Measurements from ENCODE around the gene IRGC. TPM values are rescaled to one million over a fixed set of nuclear protein-coding genes. Genes with fewer than 3 reads are reported as not detected.

The IRGC gene
- total RNA-seq, 1 experiment from 2014 or later: not detected

GRCh38 chr19:43688059-43688701 is 27.7 kb upstream of the IRGC start:
- H2BK120ac ChIP-seq (ENCODE audit: low read depth, low read length, poor library complexity, severe bottlenecking): no peak overlapping the region
- H2AK5ac ChIP-seq (ENCODE audit: insufficient read length, low read length): no peak overlapping the region
- H4K91ac ChIP-seq (ENCODE audit: insufficient read length, low read depth, low read length): no peak overlapping the region
- TF ChIP-seq CTCF (conservative IDR thresholded peaks at IDR 0.05): no peak
- H3K4me3 Mint-ChIP-seq: no peak overlapping the region
- no peak overlapping the region for H2BK20ac ChIP-seq (ENCODE audit: low read depth, low read length, poor library complexity, severe bottlenecking)
- H3K4me1 Mint-ChIP-seq: peaks cover 13 to 24% of the 10 kb centered on the region in 2 experiments
- no peak overlapping the region for H3K4me2 ChIP-seq (ENCODE audit: insufficient read depth, insufficient read length, low read length)
- no peak overlapping the region for H3K4ac ChIP-seq (ENCODE audit: low read depth, low read length)
- no peaks in the 10 kb centered on the region for H3K9me3 ChIP-seq (ENCODE audit: control insufficient read depth, low read depth, low read length)
- no peak overlapping the region for H2BK12ac ChIP-seq (ENCODE audit: insufficient read length, low read depth, low read length)
- no peaks in the 10 kb centered on the region for H3K79me1 ChIP-seq (ENCODE audit: insufficient read depth, low read depth, low read length, poor library complexity, severe bottlenecking)
- no peak overlapping the region for H2BK5ac ChIP-seq (ENCODE audit: insufficient read length, low read length)
- peaks cover 7% of the 10 kb centered on the region for H3K27me3 Mint-ChIP-seq (ENCODE audit: low read depth)
- H4K20me1 ChIP-seq (ENCODE audit: control insufficient read depth, insufficient read depth, insufficient read length): no peaks in the 10 kb centered on the region
- H2BK15ac ChIP-seq (ENCODE audit: low read depth, low read length): no peak overlapping the region
- H2AFZ ChIP-seq (ENCODE audit: low read length): no peak overlapping the region
- no peak overlapping the region for H4K8ac ChIP-seq (replicated peaks; ENCODE audit: insufficient read length, low read depth, low read length)
- H3K9ac ChIP-seq (ENCODE audit: extremely low read depth, insufficient read length, low read length): no peak overlapping the region
- H3K9me3 Mint-ChIP-seq: peaks cover 6 to 21% of the 10 kb centered on the region in 2 experiments; a peak in 4 of 5 replicates
- H4K5ac ChIP-seq (ENCODE audit: insufficient read length, low read depth, low read length): no peak overlapping the region
- no peak overlapping the region for H3K14ac ChIP-seq (ENCODE audit: insufficient read depth, low read length)
- no peak for DNase-seq
- no peak overlapping the region for H3K56ac ChIP-seq (ENCODE audit: insufficient read length, low read depth, low read length)
- no peaks in the 10 kb centered on the region for H3K23me2 ChIP-seq (ENCODE audit: insufficient read length, low read depth, low read length, poor library complexity, severe bottlenecking)
- peaks cover 0 to 2% (median 0%) of the 10 kb centered on the region in 3 experiments; a peak in 1 of 7 replicates for H3K36me3 Mint-ChIP-seq (ENCODE audit: insufficient read depth in 1 of 3, low read depth in 3 of 3)
- no peak overlapping the region for H3K18ac ChIP-seq (ENCODE audit: insufficient read length, low read depth, low read length)
- H3K27ac ChIP-seq (ENCODE audit: insufficient read length, low read depth, low read length): no peak overlapping the region
- no CpG with 5 or more reads among the region's 10 CpGs for WGBS (ENCODE audit: extremely low coverage, insufficient read length, low lambda C conversion rate)
- H3K23ac ChIP-seq (ENCODE audit: insufficient read length, low read depth, low read length): no peak overlapping the region
- no peak overlapping the region for H3T11ph ChIP-seq (ENCODE audit: low read length)
- no peak overlapping the region for H3K27ac Mint-ChIP-seq
- H3K4me1 ChIP-seq (ENCODE audit: insufficient read depth, low read length): no peaks in the 10 kb centered on the region; the same call in 1 of the 2 replicates
- H3K79me2 ChIP-seq (ENCODE audit: insufficient read depth, low read length): no peaks in the 10 kb centered on the region
- H3K27me3 ChIP-seq (ENCODE audit: insufficient read depth, low read length): no peaks in the 10 kb centered on the region

Measured in H9 (cell line).